ENCODE data around the gene LRRC59.

DNA sequence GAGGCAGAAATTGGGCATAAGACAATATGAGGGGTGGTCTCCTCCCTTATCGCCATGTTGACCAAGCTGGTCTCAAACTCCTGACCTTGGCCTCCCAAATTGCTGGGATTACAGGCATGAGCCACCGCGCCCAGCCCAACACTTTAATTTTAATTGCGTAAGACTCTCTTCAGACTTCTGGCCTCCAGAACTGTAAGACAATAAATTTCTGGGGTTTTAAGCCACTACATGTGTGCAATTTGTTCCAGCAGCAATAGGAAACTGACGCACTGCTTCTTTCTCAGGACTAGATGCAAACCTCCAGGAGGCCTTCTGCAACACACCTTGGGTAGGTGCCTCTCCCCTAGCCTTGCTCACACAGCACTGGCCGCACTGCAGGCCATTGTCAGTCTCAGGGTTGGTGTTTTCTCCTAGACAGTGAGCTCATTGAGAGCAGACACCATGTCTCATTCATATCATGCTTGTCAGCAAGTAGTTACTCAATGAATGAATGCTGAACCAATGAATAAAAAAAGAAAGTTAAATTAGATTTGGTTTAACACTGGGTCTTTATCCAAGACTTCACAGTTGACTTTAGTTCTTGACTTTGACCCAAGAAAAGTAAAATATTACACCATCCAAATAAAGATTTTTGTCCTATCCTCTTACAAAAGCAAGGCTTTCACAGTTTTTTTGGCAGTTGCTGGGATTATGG lies 23.2 kb upstream of the LRRC59 start:
- TF ChIP-seq, protein P1, sequence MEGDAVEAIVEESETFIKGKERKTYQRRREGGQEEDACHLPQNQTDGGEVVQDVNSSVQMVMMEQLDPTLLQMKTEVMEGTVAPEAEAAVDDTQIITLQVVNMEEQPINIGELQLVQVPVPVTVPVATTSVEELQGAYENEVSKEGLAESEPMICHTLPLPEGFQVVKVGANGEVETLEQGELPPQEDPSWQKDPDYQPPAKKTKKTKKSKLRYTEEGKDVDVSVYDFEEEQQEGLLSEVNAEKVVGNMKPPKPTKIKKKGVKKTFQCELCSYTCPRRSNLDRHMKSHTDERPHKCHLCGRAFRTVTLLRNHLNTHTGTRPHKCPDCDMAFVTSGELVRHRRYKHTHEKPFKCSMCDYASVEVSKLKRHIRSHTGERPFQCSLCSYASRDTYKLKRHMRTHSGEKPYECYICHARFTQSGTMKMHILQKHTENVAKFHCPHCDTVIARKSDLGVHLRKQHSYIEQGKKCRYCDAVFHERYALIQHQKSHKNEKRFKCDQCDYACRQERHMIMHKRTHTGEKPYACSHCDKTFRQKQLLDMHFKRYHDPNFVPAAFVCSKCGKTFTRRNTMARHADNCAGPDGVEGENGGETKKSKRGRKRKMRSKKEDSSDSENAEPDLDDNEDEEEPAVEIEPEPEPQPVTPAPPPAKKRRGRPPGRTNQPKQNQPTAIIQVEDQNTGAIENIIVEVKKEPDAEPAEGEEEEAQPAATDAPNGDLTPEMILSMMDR (IDR thresholded peaks at IDR 0.05) = no peak
- TF ChIP-seq POLR2A (IDR thresholded peaks at IDR 0.05) = no peak

Data from lower leg skin (tissue), 3 donors.